MG63 (cell line): Measurements from ENCODE around the gene TTI1. TPM values are rescaled to one million over a fixed set of nuclear protein-coding genes. Genes with fewer than 3 reads are reported as not detected.
A peak's percentile ranks its signal among the peaks of the same experiment; 100 is the strongest.

Experiments used
- DNase-seq: peaks from one replicate; pipeline ENCODE4 v3.0.0-alpha.2; 2020
- H3K27me3 ChIP-seq: fragments of 250-450 bp; sonication (Bioruptor Pico); 2 replicates; pipeline ENCODE4 v1.5.1; 2020; ENCODE audit warnings: mild to moderate bottlenecking, moderate library complexity
- H3K36me3 ChIP-seq: fragments of 250-450 bp; sonication (Bioruptor Pico); 2 replicates; pipeline ENCODE4 v1.5.1; 2020; ENCODE audit warnings: mild to moderate bottlenecking, moderate library complexity
- H3K4me3 ChIP-seq: fragments of 250-450 bp; sonication (Bioruptor Pico); 2 replicates; pipeline ENCODE4 v1.5.1; 2020; ENCODE audit warnings: mild to moderate bottlenecking, moderate library complexity
- H3K9me3 ChIP-seq: fragments of 250-450 bp; sonication (Bioruptor Pico); 2 replicates; pipeline ENCODE4 v1.5.1; 2020; ENCODE audit warnings: mild to moderate bottlenecking, moderate library complexity
- total RNA-seq: library from RNA; depleted of rRNA; stranded (reverse); fragments of >200 nt; shearing (Covaris generic); gene quantifications from 2 replicates; pipeline ENCODE4 v1.2.3, GENCODE V29; 2014; ENCODE audit warnings: low replicate concordance

TTI1 gene
- total RNA-seq, 1 experiment from 2014 or later: 27.0 TPM

GRCh38 chr20:38001173-38001875 is 31.9 kb downstream of the TTI1 start:
- peaks cover 68% of the 10 kb centered on the region for H3K36me3 ChIP-seq
- DNase-seq: peak; percentile 59
- H3K27me3 ChIP-seq: no peaks in the 10 kb centered on the region
- no peak overlapping the region for H3K4me3 ChIP-seq
- H3K9me3 ChIP-seq: no peaks in the 10 kb centered on the region

GRCh38 chr20:38000293-38000692 is 33.0 kb downstream of the TTI1 start:
- H3K9me3 ChIP-seq: no peaks in the 10 kb centered on the region
- peaks cover 78% of the 10 kb centered on the region for H3K36me3 ChIP-seq
- no peak overlapping the region for H3K4me3 ChIP-seq
- H3K27me3 ChIP-seq: no peaks in the 10 kb centered on the region
- no peak for DNase-seq

GRCh38 chr20:37999526-38000263 is 33.6 kb downstream of the TTI1 start:
- H3K4me3 ChIP-seq: no peak overlapping the region
- no peak for DNase-seq
- peaks cover 82% of the 10 kb centered on the region for H3K36me3 ChIP-seq
- H3K9me3 ChIP-seq: no peaks in the 10 kb centered on the region
- no peaks in the 10 kb centered on the region for H3K27me3 ChIP-seq

GRCh38 chr20:37997516-37997915 is 35.7 kb downstream of the TTI1 start:
- Histone ChIP-seq H3K9me3 (no peaks in the 10 kb centered on the region), H3K4me3 (no peak overlapping the region), H3K27me3 (no peaks in the 10 kb centered on the region), H3K36me3 (peaks cover 87% of the 10 kb centered on the region)
- no peak for DNase-seq

- H3K4me3 ChIP-seq: no peak overlapping the region
- H3K9me3 ChIP-seq: no peaks in the 10 kb centered on the region
- no peak for DNase-seq
- H3K36me3 ChIP-seq: peaks cover 81% of the 10 kb centered on the region
- no peaks in the 10 kb centered on the region for H3K27me3 ChIP-seq
These were observed 37.2 kb downstream of the TTI1 start for GRCh38 chr20:37995856-37996605.

- no peaks in the 10 kb centered on the region for H3K9me3 ChIP-seq
- H3K4me3 ChIP-seq: no peak overlapping the region
- peaks cover 69% of the 10 kb centered on the region for H3K36me3 ChIP-seq
- DNase-seq: no peak
- no peaks in the 10 kb centered on the region for H3K27me3 ChIP-seq
These were observed 38.7 kb downstream of the TTI1 start for GRCh38 chr20:37994512-37994911.

- Histone ChIP-seq H3K27me3 (no peaks in the 10 kb centered on the region), H3K9me3 (no peaks in the 10 kb centered on the region), H3K36me3 (peaks cover 66% of the 10 kb centered on the region), H3K4me3 (no peak overlapping the region)
- no peak for DNase-seq
These were observed 40.4 kb downstream of the TTI1 start for GRCh38 chr20:37992802-37993409.

- no peak for DNase-seq
These were observed 41.3 kb downstream of the TTI1 start for GRCh38 chr20:37991908-37992307.

GRCh38 chr20:37991157-37991866 is 41.9 kb downstream of the TTI1 start:
- H3K4me3 ChIP-seq: no peak overlapping the region
- no peaks in the 10 kb centered on the region for H3K9me3 ChIP-seq
- DNase-seq: no peak
- peaks cover 54% of the 10 kb centered on the region for H3K36me3 ChIP-seq
- no peaks in the 10 kb centered on the region for H3K27me3 ChIP-seq

More at GRCh38 chr20:37991908-37992307, 41.3 kb downstream of the TTI1 start:
- Histone ChIP-seq H3K27me3 (no peaks in the 10 kb centered on the region), H3K4me3 (no peak overlapping the region), H3K9me3 (no peaks in the 10 kb centered on the region), H3K36me3 (peaks cover 60% of the 10 kb centered on the region)

- no peaks in the 10 kb centered on the region for H3K9me3 ChIP-seq
- DNase-seq: no peak
- H3K4me3 ChIP-seq: no peak overlapping the region
- peaks cover 52% of the 10 kb centered on the region for H3K36me3 ChIP-seq
- H3K27me3 ChIP-seq: no peaks in the 10 kb centered on the region
These were observed 42.6 kb downstream of the TTI1 start for GRCh38 chr20:37990571-37991151.

GRCh38 chr20:37989601-37990295 is 43.5 kb downstream of the TTI1 start:
- H3K27me3 ChIP-seq: no peaks in the 10 kb centered on the region
- DNase-seq: no peak
- H3K4me3 ChIP-seq: no peak overlapping the region
- H3K9me3 ChIP-seq: no peaks in the 10 kb centered on the region
- H3K36me3 ChIP-seq: peaks cover 46% of the 10 kb centered on the region

GRCh38 chr20:37988306-37988954 is 44.8 kb downstream of the TTI1 start:
- Histone ChIP-seq H3K36me3 (peaks cover 35% of the 10 kb centered on the region), H3K27me3 (no peaks in the 10 kb centered on the region), H3K4me3 (no peak overlapping the region), H3K9me3 (no peaks in the 10 kb centered on the region)
- DNase-seq: no peak

- Histone ChIP-seq H3K4me3 (no peak overlapping the region), H3K36me3 (peaks cover 35% of the 10 kb centered on the region), H3K9me3 (no peaks in the 10 kb centered on the region), H3K27me3 (no peaks in the 10 kb centered on the region)
- no peak for DNase-seq
These were observed 45.5 kb downstream of the TTI1 start for GRCh38 chr20:37987602-37988290.

- peaks cover 33% of the 10 kb centered on the region for H3K36me3 ChIP-seq
- DNase-seq: peak; percentile 92
- no peaks in the 10 kb centered on the region for H3K27me3 ChIP-seq
- H3K9me3 ChIP-seq: no peaks in the 10 kb centered on the region
- H3K4me3 ChIP-seq: no peak overlapping the region
These were observed 46.2 kb downstream of the TTI1 start for GRCh38 chr20:37986873-37987601.
